DND-41 (cell line): ENCODE measurements around the gene EFHC1.

ENCODE experiments used
- EZH2 ChIP-seq: IDR thresholded peaks from 3 replicates; pipeline ENCODE4 v1.6.1; 2012; ENCODE audit warnings: borderline replicate concordance, low read depth, mild to moderate bottlenecking, moderate library complexity, low read length, inconsistent platforms; ENCODE audit not compliant: severe bottlenecking
- TF ChIP-seq, protein P1 (sequence below): IDR thresholded peaks from 2 replicates; pipeline ENCODE4 v1.5.1; 2012; ENCODE audit warnings: borderline replicate concordance, low read length, moderate library complexity, mild to moderate bottlenecking; ENCODE audit not compliant: poor library complexity, severe bottlenecking; ENCODE audit errors: extremely low read depth

DNA sequence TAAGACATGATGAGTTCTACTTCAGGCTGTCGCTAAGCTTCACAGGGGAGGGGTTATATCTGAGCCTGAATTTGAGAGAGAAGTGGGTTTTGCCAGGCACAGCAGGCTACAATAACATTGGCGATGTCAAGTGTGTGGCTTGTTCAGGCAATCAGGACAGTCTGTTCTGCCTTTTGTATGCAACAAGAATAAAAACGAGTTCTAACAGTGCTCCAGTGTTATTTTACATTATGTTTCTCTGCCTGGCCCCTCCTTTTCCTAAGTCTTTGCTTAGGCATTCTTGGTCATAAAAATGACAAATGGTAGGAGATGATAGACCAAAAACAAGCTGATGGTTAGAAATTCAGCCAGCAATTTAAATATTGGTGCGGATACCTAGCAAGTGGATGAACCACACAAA, 31.4 kb upstream of the EFHC1 start:
- TF ChIP-seq, protein P1, sequence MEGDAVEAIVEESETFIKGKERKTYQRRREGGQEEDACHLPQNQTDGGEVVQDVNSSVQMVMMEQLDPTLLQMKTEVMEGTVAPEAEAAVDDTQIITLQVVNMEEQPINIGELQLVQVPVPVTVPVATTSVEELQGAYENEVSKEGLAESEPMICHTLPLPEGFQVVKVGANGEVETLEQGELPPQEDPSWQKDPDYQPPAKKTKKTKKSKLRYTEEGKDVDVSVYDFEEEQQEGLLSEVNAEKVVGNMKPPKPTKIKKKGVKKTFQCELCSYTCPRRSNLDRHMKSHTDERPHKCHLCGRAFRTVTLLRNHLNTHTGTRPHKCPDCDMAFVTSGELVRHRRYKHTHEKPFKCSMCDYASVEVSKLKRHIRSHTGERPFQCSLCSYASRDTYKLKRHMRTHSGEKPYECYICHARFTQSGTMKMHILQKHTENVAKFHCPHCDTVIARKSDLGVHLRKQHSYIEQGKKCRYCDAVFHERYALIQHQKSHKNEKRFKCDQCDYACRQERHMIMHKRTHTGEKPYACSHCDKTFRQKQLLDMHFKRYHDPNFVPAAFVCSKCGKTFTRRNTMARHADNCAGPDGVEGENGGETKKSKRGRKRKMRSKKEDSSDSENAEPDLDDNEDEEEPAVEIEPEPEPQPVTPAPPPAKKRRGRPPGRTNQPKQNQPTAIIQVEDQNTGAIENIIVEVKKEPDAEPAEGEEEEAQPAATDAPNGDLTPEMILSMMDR = no peak
- no peak for TF ChIP-seq EZH2
